K562 (cell line): ENCODE data around the gene FXYD3. TPM values are rescaled to one million over a fixed set of nuclear protein-coding genes. Genes with fewer than 3 reads are reported as not detected.

Experiments used
- DIDO1 ChIP-seq: fragments of 450-650 bp; IDR thresholded peaks from 2 replicates; pipeline ENCODE4 v1.6.1; 2016; ENCODE audit warnings: low read depth, missing biosample characterization, missing genetic modification characterization
- ELF2 ChIP-seq: fragments of 250-450 bp; sonication (Bioruptor Pico); IDR thresholded peaks from 2 replicates; pipeline ENCODE4 v1.5.0; 2021; ENCODE audit warnings: mild to moderate bottlenecking
- HOXB6 ChIP-seq: fragments of 250-450 bp; sonication (Bioruptor Pico); IDR thresholded peaks from 2 replicates; pipeline ENCODE4 v1.5.1; 2022; ENCODE audit warnings: mild to moderate bottlenecking, borderline replicate concordance
- ILF3 ChIP-seq: fragments of 450-650 bp; IDR thresholded peaks from 2 replicates; pipeline ENCODE4 v1.6.1; 2018; ENCODE audit warnings: antibody characterized with exemption, mild to moderate bottlenecking, moderate library complexity, borderline replicate concordance
- LCOR ChIP-seq: sonication (generic); formaldehyde crosslinking; IDR thresholded peaks from 2 replicates; pipeline ENCODE4 v1.8.0; 2022; ENCODE audit warnings: mild to moderate bottlenecking, missing genetic modification reagents
- MECOM ChIP-seq: fragments of 250-450 bp; sonication (Bioruptor Pico); IDR thresholded peaks from 2 replicates; pipeline ENCODE4 v1.8.0; 2022; ENCODE audit warnings: inconsistent platforms
- NFXL1 ChIP-seq: fragments of 450-650 bp; formaldehyde crosslinking; IDR thresholded peaks from 2 replicates; pipeline ENCODE4 v1.4.0; 2021; ENCODE audit warnings: mild to moderate bottlenecking
- SRSF1 ChIP-seq: fragments of 200-400 bp; formaldehyde crosslinking; IDR thresholded peaks from 2 replicates; pipeline ENCODE4 v1.6.1; 2017; ENCODE audit warnings: mild to moderate bottlenecking, low read depth, low read length, moderate library complexity
- STAT5A ChIP-seq: IDR thresholded peaks from 2 replicates; pipeline ENCODE4 v1.6.1; 2012; ENCODE audit warnings: low read length, inconsistent platforms, borderline replicate concordance
- TEAD1 ChIP-seq, 2 experiments: fragments of 450-650 bp in 1 of 2; sonication (generic) in 1 of 2; formaldehyde crosslinking; IDR thresholded peaks; 2 replicates each; pipeline versions ENCODE4 v1.4.0 to v1.8.0; 2020 to 2022; ENCODE audit warnings: mild to moderate bottlenecking in 2 of 2, missing genetic modification reagents in 1 of 2
- TEAD4 ChIP-seq, 2 experiments: sonication (generic) in 1 of 2; formaldehyde crosslinking in 1 of 2; IDR thresholded peaks; 2 replicates each; pipeline versions ENCODE4 v1.6.1 to v1.8.0; 2012 to 2022; ENCODE audit warnings: borderline replicate concordance in 1 of 2, inconsistent platforms in 1 of 2, low read length in 1 of 2, mild to moderate bottlenecking in 1 of 2, missing genetic modification reagents in 1 of 2
- ZNF24 ChIP-seq: fragments of 450-650 bp; IDR thresholded peaks from 2 replicates; pipeline ENCODE4 v1.6.1; 2016
- ZNF395 ChIP-seq: fragments of 200-800 bp; sonication (Bioruptor generic); IDR thresholded peaks from 2 replicates; pipeline ENCODE4 v1.6.1; 2017; ENCODE audit warnings: missing genetic modification characterization, missing compliant biosample characterization
- ZNF644 ChIP-seq: fragments of 200-800 bp; sonication (Bioruptor generic); IDR thresholded peaks from 2 replicates; pipeline ENCODE4 v1.6.1; 2016; ENCODE audit warnings: low read depth, missing genetic modification characterization, missing compliant biosample characterization
- polyA plus RNA-seq, 8 experiments: library from polyadenylated mRNA; depleted of rRNA in 4 of 8; stranded (reverse) in 5 of 8; unstranded in 3 of 8; fragments of >200 nt; fragmentation: Nextera tagmentation in 2 of 8; fragmentation: Illumina TruSeq in 1 of 8; extraction: Ambion mirVana in 2 of 8; extraction: Trizol in 1 of 8; gene quantifications; 2 replicates each; pipeline versions ENCODE4 v1.2.1 to v1.2.3, GENCODE V29; 2011 to 2014; ENCODE audit warnings: inconsistent platforms in 1 of 8, missing spikeins in 1 of 8
- total RNA-seq, 7 experiments: library from RNA; depleted of rRNA in 6 of 7; stranded (reverse); fragments of >200 nt in 6 of 7; fragmentation: Illumina TruSeq in 2 of 7; extraction: Trizol in 2 of 7; gene quantifications; 2 replicates each; pipeline versions ENCODE4 v1.2.1 to v1.2.3, GENCODE V29; 2011 to 2021; ENCODE audit warnings: low replicate concordance in 1 of 7
- TF ChIP-seq, protein P1 (sequence below): fragments of 450-650 bp; IDR thresholded peaks from one replicate; pipeline ENCODE4 v1.6.1; 2018; ENCODE audit warnings: mild to moderate bottlenecking, moderate library complexity; ENCODE audit not compliant: partially characterized antibody
- TF ChIP-seq, protein P2 (sequence below), 2 experiments: fragments of 450-650 bp; IDR thresholded peaks; 2 replicates each; pipeline ENCODE4 v1.6.1; 2016; ENCODE audit warnings: mild to moderate bottlenecking in 2 of 2, borderline replicate concordance in 1 of 2, low read depth in 1 of 2, moderate library complexity in 1 of 2

FXYD3 gene
- total and polyA plus RNA-seq, 9 of the 15 experiments (the other 6 are each of a cell fraction or from before 2014, with no cell fraction given): 0.24 TPM; not detected in 8

DNA sequence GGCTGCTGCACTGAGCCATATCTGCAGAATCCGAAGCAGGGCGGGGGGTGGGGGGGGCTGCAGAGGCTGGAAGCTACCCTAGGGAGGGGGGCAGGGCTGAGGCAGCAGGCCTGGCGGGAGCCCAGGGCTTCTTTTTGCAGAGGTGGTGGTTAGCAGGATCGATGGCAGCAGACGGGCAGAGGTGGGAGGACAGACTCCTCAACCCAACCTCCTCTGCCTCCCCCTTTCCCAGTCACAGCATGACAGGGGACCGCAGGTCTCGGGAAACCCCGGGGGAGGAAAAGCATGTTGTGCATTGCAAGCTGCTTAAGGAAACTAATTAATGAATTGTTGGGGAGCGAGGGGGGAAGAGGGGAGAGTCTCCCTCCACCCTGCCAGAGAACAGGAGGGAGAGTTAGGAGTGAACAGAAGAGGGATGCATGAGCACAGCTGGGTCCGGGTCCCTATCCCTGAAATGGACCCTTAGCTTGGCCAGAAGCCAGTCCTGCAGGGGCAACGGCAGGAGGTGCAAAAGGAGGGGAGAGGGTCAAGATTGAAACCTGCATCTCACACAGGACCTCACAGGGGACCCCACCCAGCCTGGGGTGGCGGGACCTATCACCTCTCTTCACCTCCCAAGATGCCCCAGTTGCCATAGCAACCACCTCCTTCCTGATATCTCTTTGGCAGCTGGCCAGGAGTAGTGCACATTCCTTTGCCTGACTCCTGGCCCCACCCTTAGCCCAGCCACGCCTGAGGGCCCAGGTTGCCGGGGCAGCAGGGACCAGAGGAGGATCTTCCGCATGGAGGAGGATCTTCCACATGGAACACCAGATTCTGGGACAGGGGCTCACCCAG, 29.2 kb downstream of the FXYD3 start (continued):
- no peak for TF ChIP-seq MECOM (CRISPR knock-in tag)
- peak; percentile 62; the same call in 1 of the 2 replicates for TF ChIP-seq ZNF24
- TF ChIP-seq ILF3: no peak
- no peak for TF ChIP-seq LCOR (CRISPR knock-in tag)
- no peak for TF ChIP-seq HOXB6 (CRISPR knock-in tag)
- TF ChIP-seq DIDO1: no peak
- TF ChIP-seq TEAD4 (IDR thresholded peaks at IDR 0.05; ENCODE audit: low read length): 0 out of 2 replicates have a peak, but pooled peaks have one; percentile 17
- no peak for TF ChIP-seq TEAD4 (CRISPR knock-in tag; IDR thresholded peaks at IDR 0.05; ENCODE audit: borderline replicate concordance)
- TF ChIP-seq ZNF644 (tag): no peak
- no peak for TF ChIP-seq SRSF1
- no peak for TF ChIP-seq STAT5A
- no peak for TF ChIP-seq NFXL1
- no peak for TF ChIP-seq ELF2 (CRISPR knock-in tag)
- TF ChIP-seq, protein P1, sequence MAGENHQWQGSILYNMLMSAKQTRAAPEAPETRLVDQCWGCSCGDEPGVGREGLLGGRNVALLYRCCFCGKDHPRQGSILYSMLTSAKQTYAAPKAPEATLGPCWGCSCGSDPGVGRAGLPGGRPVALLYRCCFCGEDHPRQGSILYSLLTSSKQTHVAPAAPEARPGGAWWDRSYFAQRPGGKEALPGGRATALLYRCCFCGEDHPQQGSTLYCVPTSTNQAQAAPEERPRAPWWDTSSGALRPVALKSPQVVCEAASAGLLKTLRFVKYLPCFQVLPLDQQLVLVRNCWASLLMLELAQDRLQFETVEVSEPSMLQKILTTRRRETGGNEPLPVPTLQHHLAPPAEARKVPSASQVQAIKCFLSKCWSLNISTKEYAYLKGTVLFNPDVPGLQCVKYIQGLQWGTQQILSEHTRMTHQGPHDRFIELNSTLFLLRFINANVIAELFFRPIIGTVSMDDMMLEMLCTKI: no peak
- TF ChIP-seq, protein P2, sequence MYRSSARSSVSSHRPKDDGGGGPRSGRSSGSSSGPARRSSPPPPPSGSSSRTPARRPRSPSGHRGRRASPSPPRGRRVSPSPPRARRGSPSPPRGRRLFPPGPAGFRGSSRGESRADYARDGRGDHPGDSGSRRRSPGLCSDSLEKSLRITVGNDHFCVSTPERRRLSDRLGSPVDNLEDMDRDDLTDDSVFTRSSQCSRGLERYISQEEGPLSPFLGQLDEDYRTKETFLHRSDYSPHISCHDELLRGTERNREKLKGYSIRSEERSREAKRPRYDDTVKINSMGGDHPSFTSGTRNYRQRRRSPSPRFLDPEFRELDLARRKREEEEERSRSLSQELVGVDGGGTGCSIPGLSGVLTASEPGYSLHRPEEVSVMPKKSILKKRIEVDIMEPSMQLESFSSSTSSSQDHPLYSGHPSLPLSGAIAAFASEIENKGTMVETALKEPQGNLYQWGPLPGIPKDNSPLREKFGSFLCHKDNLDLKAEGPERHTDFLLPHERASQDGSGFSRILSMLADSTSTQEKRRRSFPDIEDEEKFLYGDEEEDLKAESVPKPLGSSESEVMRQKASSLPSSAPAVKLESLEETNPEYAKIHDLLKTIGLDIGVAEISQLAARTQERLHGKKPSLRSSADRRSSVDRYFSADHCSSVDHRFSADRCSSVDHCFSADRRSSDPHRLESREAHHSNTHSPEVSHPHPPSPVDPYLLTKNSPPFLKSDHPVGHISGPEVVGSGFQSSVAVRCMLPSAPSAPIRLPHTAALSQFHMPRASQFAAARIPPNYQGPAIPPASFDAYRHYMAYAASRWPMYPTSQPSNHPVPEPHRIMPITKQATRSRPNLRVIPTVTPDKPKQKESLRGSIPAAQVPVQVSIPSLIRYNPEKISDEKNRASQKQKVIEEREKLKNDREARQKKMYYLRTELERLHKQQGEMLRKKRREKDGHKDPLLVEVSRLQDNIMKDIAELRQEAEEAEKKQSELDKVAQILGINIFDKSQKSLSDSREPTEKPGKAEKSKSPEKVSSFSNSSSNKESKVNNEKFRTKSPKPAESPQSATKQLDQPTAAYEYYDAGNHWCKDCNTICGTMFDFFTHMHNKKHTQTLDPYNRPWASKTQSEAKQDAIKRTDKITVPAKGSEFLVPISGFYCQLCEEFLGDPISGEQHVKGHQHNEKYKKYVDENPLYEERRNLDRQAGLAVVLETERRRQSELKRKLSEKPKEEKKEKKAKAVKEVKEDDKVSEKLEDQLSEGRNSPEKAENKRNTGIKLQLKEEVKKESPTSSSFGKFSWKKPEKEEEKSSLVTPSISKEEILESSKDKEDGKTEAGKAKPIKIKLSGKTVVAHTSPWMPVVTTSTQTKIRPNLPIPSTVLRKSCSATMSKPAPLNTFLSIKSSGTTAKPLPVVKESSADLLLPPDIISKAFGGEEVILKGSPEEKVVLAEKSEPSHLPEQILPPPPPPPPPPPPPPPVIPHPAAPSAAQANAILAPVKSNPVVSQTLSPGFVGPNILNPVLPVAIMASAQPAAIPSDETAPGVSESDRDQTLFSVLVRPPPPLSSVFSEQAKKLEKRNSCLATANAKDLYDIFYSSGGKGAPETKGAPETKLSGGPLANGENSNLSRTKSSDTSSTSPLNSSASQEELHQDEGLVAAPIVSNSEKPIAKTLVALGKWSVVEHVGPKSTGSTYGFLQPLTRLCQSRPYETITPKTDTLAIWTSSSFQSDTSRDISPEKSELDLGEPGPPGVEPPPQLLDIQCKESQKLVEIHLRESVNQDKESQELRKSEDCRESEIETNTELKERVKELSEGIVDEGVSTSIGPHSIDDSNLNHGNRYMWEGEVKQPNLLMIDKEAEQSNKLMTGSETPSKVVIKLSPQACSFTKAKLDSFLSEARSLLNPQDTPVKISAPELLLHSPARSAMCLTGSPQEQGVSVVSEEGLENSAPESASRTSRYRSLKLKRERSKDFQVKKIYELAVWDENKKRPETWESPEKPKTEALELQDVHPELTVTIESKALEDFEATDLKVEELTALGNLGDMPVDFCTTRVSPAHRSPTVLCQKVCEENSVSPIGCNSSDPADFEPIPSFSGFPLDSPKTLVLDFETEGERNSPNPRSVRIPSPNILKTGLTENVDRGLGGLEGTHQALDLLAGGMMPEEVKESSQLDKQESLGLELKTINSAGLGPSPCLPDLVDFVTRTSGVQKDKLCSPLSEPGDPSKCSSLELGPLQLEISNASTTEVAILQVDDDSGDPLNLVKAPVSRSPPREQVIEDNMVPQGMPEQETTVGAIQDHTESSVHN (IDR thresholded peaks at IDR 0.05; ENCODE audit: borderline replicate concordance in 1 of 2, low read depth in 1 of 2): no peak
- no peak for TF ChIP-seq ZNF395 (CRISPR knock-in tag)
- TF ChIP-seq TEAD1 (CRISPR knock-in tag; IDR thresholded peaks at IDR 0.05): peak; percentile 49 to 86
